Neural crest cell (in vitro differentiated cells): ENCODE measurements around the gene LRRC58. TPM values are rescaled to one million over a fixed set of nuclear protein-coding genes. Genes with fewer than 3 reads are reported as not detected.

Source experiments
- DNase-seq: peaks from one replicate; pipeline ENCODE4 v3.0.0; 2021; ENCODE audit warnings: low read depth, mixed read lengths, low spot score
- H3K27ac Mint-ChIP-seq: one replicate; pipeline ENCODE4 v1.8.0; 2021; ENCODE audit warnings: mild to moderate bottlenecking, mixed read lengths; ENCODE audit not compliant: unreplicated experiment
- H3K27me3 Mint-ChIP-seq: 2 replicates; pipeline ENCODE4 v1.8.0; 2021; ENCODE audit warnings: low read depth, mild to moderate bottlenecking, mixed read lengths
- H3K36me3 Mint-ChIP-seq: 2 replicates; pipeline ENCODE4 v1.8.0; 2021; ENCODE audit warnings: low read depth, mild to moderate bottlenecking, mixed read lengths
- H3K4me1 Mint-ChIP-seq: 2 replicates; pipeline ENCODE4 v1.8.0; 2021; ENCODE audit warnings: mixed read lengths
- H3K4me3 Mint-ChIP-seq: one replicate; pipeline ENCODE4 v1.8.0; 2021; ENCODE audit warnings: mild to moderate bottlenecking, mixed read lengths
- H3K9me3 Mint-ChIP-seq: 2 replicates; pipeline ENCODE4 v1.8.0; 2021; ENCODE audit warnings: mixed read lengths
- total RNA-seq: library from RNA; stranded (reverse); gene quantifications from 2 replicates; pipeline ENCODE4 v1.2.1, GENCODE V29; 2021
- TF ChIP-seq, protein P1 (sequence below): fragments of 200-600 bp; sonication (generic); conservative IDR thresholded peaks from 2 replicates; pipeline ENCODE4 v1.5.0; 2021; ENCODE audit warnings: antibody characterized with exemption, mild to moderate bottlenecking

Gene LRRC58
- total RNA-seq, 1 donor from 2014 or later = 25.6 TPM

- H3K27ac Mint-ChIP-seq = no peak overlapping the region
- no peak overlapping the region for H3K4me3 Mint-ChIP-seq
- no peaks in the 10 kb centered on the region for H3K9me3 Mint-ChIP-seq
- no peak for DNase-seq
- no peaks in the 10 kb centered on the region for H3K4me1 Mint-ChIP-seq
- peaks cover 13% of the 10 kb centered on the region for H3K27me3 Mint-ChIP-seq
- H3K36me3 Mint-ChIP-seq = no peaks in the 10 kb centered on the region
- TF ChIP-seq, protein P1, sequence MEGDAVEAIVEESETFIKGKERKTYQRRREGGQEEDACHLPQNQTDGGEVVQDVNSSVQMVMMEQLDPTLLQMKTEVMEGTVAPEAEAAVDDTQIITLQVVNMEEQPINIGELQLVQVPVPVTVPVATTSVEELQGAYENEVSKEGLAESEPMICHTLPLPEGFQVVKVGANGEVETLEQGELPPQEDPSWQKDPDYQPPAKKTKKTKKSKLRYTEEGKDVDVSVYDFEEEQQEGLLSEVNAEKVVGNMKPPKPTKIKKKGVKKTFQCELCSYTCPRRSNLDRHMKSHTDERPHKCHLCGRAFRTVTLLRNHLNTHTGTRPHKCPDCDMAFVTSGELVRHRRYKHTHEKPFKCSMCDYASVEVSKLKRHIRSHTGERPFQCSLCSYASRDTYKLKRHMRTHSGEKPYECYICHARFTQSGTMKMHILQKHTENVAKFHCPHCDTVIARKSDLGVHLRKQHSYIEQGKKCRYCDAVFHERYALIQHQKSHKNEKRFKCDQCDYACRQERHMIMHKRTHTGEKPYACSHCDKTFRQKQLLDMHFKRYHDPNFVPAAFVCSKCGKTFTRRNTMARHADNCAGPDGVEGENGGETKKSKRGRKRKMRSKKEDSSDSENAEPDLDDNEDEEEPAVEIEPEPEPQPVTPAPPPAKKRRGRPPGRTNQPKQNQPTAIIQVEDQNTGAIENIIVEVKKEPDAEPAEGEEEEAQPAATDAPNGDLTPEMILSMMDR = no peak
Measured at GRCh38 chr3:120364821-120365220, 15.7 kb upstream of the LRRC58 start.

DNA sequence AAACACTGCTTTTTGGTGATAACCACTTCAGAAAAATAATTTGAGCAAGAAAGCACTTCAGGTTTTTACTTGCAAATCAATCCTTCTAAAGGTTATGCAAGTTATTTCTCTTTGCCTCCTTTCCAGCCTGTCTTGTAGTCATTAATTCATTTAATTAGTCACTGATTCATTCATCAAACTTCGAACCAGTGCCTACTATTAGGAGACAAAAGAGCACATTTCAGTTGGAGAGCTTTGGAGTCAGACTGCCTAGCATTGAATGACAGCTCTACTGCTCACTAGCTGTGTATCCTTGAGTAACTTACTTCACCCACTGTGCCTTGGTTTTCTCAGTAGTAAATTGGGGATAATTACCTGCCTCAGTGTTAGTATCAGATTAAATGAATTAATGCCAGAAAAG lies 14.9 kb upstream of the LRRC58 start:
- no peak for DNase-seq
- Mint-ChIP-seq H3K9me3 (no peaks in the 10 kb centered on the region), H3K4me1 (no peaks in the 10 kb centered on the region), H3K27ac (no peak overlapping the region), H3K4me3 (no peak overlapping the region), H3K36me3 (no peaks in the 10 kb centered on the region), H3K27me3 (peaks cover 13% of the 10 kb centered on the region)
- TF ChIP-seq, protein P1 = no peak

- TF ChIP-seq, protein P1 = no peak
- no peak overlapping the region for H3K27ac Mint-ChIP-seq
- H3K4me3 Mint-ChIP-seq = no peak overlapping the region
- no peaks in the 10 kb centered on the region for H3K9me3 Mint-ChIP-seq
- no peak for DNase-seq
- H3K4me1 Mint-ChIP-seq = no peaks in the 10 kb centered on the region
- no peaks in the 10 kb centered on the region for H3K27me3 Mint-ChIP-seq
- H3K36me3 Mint-ChIP-seq = no peaks in the 10 kb centered on the region
Measured at GRCh38 chr3:120357807-120358206, 8.7 kb upstream of the LRRC58 start.

DNA sequence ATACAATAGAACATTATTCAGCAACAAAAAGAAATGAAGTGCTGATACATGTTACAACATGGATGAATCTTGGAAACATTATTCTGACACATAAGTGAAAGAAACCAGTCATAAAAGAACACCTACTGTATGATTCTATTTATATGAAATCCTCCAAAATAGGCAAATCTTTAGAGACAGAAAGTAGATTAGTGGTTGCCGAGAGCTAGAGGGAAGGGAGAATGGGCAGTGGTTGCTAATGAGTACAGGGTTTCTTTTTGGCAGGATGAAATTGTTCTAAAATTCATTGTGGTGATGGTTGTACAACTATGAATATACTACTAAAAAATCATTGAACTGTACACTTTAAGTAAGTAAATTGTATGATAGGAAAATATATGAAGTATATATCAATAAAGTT lies 6.3 kb upstream of the LRRC58 start:
- H3K36me3 Mint-ChIP-seq = no peaks in the 10 kb centered on the region
- DNase-seq = no peak
- no peaks in the 10 kb centered on the region for H3K9me3 Mint-ChIP-seq
- peaks cover under 1% of the 10 kb centered on the region for H3K4me1 Mint-ChIP-seq
- TF ChIP-seq, protein P1 = no peak
- H3K27me3 Mint-ChIP-seq = no peaks in the 10 kb centered on the region
- H3K4me3 Mint-ChIP-seq = no peak overlapping the region
- no peak overlapping the region for H3K27ac Mint-ChIP-seq

- DNase-seq = no peak
- TF ChIP-seq, protein P1 = no peak
- Mint-ChIP-seq H3K36me3 (no peaks in the 10 kb centered on the region), H3K27ac (no peak overlapping the region), H3K4me1 (peaks cover 12% of the 10 kb centered on the region), H3K27me3 (no peaks in the 10 kb centered on the region), H3K4me3 (no peak overlapping the region), H3K9me3 (no peaks in the 10 kb centered on the region)
Measured at GRCh38 chr3:120353463-120353862, 4.3 kb upstream of the LRRC58 start.

GRCh38 chr3:120352017-120352416 lies 2.9 kb upstream of the LRRC58 start:
- Mint-ChIP-seq H3K4me1 (peaks cover 23% of the 10 kb centered on the region), H3K27me3 (no peaks in the 10 kb centered on the region), H3K36me3 (no peaks in the 10 kb centered on the region), H3K9me3 (no peaks in the 10 kb centered on the region), H3K4me3 (peak overlapping the region; percentile 32), H3K27ac (no peak overlapping the region)
- TF ChIP-seq, protein P1 = no peak
- no peak for DNase-seq
